ENCODE measurements around the gene GHRL. TPM values are rescaled to one million over a fixed set of nuclear protein-coding genes. Genes with fewer than 3 reads are reported as not detected.

Gene GHRL
- total and polyA plus RNA-seq, 3 donors from 2014 or later: 0.50 to 1.0 (median 0.87) TPM

MicroRNAs encoded within 50 kb of the gene (microRNA counts, 767-probe panel; counts per million panel counts)
- 0 to 152 counts per million in 2 donors for microRNA hsa-miR-378b

Small RNAs within 50 kb of the gene (microRNA-seq; reads per million reads assigned to microRNA genes)
- 0 reads per million in 2 donors for gene MIR378B (ENCODE audit: borderline number of aligned reads in 2 of 2, borderline replicate concordance in 1 of 2)

Small RNAs within 50 kb of the gene (small RNA-seq; reads per million reads assigned to genes)
- gene MIR378B (0 to 0.18 reads per million in 2 donors), gene RF02126 (0 reads per million in 2 donors)

Other genes starting within 250 kb of the GHRL start
- 10 to 100 TPM; 14.3 to 25.8 TPM for gene FANCD2OS, start 184.7 kb downstream of the GHRL start, total RNA-seq
- 118 TPM for gene FANCD2OS, start 184.7 kb downstream of the GHRL start, polyA plus RNA-seq (ENCODE audit: insufficient read depth, low read depth, low replicate concordance)
- 100 to 1,000 TPM; 145 to 157 TPM for gene BRK1, start 177.3 kb downstream of the GHRL start, total RNA-seq
- gene BRK1, start 177.3 kb downstream of the GHRL start, polyA plus RNA-seq (ENCODE audit: insufficient read depth, low read depth, low replicate concordance): 250 TPM
- 10 to 100 TPM; 61.2 to 73.0 TPM for gene VHL, start 151.2 kb downstream of the GHRL start, total RNA-seq
- gene VHL, start 151.2 kb downstream of the GHRL start, polyA plus RNA-seq (ENCODE audit: insufficient read depth, low read depth, low replicate concordance): 39.6 TPM
- gene IRAK2, start 128.0 kb downstream of the GHRL start, total RNA-seq: 1 to 10 TPM; 3.7 to 3.8 TPM
- gene IRAK2, start 128.0 kb downstream of the GHRL start, polyA plus RNA-seq (ENCODE audit: insufficient read depth, low read depth, low replicate concordance): 2.1 TPM
- gene TATDN2, start 44.5 kb downstream of the GHRL start, total RNA-seq: 10 to 100 TPM; 19.8 to 24.3 TPM
- gene TATDN2, start 44.5 kb downstream of the GHRL start, polyA plus RNA-seq (ENCODE audit: insufficient read depth, low read depth, low replicate concordance): 21.3 TPM
- 100 to 1,000 TPM; 112 to 122 TPM for gene SEC13, start 28.2 kb upstream of the GHRL start, total RNA-seq
- 125 TPM for gene SEC13, start 28.2 kb upstream of the GHRL start, polyA plus RNA-seq (ENCODE audit: insufficient read depth, low read depth, low replicate concordance)
- gene ATP2B2, start 212.6 kb upstream of the GHRL start, total RNA-seq: 1 to 10 TPM; 1.8 to 2.9 TPM
- 1.1 TPM for gene ATP2B2, start 212.6 kb upstream of the GHRL start, polyA plus RNA-seq (ENCODE audit: insufficient read depth, low read depth, low replicate concordance)

Measured in testis (tissue), 3 donors.